Fibroblast of skin of back (primary cell): ENCODE measurements around the gene SPRED1.
"Not testable (repeated sequence)": the region's sequence is repeated elsewhere in the genome, so short reads cannot be mapped to it uniquely, and the experiment has no call there.

Source experiments
- DNase-seq: peaks from one replicate; pipeline ENCODE4 v3.0.0-alpha.2; 2013

Gene SPRED1

DNA sequence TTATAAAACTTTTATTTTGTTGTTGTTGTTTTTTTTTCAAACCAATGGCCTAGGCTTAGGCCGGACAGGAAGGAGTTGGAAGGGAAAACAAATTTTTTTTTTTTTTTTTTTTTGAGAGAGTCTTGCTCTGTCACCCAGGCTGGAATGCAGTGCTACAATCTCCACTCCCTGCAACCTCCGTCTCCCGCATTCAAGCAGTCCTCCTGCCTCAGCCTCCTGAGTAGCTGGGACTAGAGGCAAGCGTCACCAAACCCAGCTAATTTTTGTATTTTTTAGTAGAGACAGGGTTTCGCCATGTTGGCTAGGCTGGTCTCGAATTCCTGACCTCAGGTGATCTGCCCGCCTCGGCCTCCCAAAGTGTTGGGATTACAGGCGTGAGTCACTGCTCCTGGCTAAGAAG lies 15.6 kb upstream of the SPRED1 start:
- not testable (repeated sequence) for DNase-seq

DNA sequence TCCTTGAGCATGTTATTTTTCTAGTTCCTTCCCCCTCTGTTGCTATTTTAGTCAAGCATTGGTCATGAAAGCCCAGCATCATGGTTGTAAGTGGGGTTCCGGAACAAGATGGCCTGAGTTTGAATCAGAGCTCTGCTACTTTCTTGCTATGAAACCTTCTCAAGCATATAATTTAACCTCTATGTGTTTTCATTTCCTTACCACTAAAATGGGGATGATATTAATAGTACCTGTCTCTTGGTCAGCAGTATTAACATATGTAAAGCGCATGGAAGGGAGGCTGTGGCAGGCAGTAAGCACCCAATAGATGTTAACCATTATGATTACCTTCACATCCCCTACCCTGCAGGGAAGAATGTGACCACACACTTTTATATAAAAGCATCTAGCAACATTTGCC lies 14.3 kb upstream of the SPRED1 start:
- DNase-seq: no peak

DNA sequence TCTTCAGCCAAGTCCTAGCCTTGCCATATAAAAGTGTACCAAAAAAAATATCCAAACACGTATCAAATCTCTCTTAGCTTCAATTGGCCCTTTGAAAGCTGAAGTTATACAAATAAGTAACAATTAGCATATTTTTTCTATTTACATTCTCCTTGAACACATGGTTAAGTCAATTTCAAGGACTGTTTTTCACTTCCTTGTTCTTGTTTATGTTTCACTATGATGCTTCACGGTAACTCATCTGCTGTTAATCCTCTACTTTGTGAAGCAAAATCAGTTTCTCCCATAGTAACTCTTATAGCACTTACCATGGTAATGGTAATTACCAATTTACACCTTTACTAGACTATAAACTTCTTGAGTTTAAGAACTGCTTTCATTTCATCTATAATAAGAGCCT lies 10.6 kb upstream of the SPRED1 start:
- no peak for DNase-seq

DNA sequence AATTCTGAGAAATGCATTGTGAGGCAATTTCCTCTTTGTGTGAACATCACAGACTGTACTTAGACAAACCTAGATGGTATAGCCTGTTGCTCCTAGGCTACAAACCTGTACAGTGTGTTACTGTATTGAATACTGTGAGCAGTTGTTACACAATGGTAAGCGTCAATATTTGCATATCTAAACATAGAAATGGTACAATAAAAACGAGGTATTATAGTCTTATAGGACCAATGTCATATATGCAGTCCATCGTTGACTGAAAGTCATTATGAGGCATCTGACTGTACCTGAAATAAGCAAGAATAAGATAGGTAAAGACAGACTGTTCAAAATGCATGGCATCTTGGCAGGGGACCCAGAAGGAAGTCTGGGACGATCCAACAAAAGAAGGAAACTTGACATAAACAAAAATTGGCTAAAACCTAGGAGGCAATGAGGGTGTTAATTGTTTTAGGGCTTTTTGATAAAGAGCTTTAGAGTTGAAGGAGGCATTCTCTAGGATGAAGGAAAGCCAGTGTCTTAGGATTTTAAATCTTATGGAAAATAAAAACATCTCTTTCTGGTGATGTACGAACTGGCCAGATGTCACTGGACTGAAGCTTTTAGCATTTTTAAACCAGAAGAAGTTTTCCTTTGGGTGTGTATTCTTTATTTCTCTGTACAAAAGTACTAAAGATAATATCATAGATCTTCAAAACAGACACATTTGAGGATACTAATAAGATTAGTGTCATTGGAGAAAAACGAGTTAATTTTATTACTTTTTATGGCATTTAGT lies 9.2 kb upstream of the SPRED1 start:
- no peak for DNase-seq

DNA sequence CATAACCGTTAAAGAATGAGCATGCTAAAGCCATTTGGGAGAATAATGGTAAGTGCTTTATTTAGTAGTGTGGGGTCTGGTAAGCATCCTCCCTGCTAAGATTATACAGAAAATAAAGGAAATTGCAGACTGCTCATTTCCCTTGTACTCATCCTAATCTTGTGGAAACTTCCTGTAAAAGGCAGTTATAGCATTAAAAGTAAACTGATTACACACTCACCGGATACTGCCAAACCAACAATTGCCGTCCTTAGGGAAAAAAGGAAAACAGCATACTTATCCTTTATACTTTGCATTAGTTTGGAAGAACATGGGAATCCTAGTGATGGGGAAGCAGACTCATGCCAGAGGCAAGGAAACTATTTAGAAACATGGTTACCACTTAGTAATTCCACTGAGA lies 5.3 kb upstream of the SPRED1 start:
- DNase-seq: no peak

DNA sequence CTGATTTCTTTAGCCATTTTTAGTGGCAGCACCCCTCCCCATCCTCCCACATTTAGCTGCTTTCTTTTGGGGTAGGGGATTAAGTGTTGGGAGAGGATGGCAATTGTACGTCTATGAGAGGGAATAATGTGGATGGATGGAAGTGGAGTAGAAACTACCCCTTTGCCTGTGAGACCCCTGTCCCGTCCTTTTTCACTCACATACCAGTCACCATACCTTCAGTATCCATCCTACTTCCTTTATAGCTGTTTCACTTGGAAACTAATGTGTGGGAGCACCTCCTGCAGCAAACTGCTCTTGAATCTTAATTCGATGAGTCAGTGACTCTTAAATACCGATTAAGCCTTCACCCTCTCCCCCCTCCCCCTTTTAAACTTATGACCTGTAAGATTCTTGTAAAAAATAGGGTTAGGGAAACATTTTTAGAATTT lies 730 bp downstream of the SPRED1 start:
- peak; percentile 81 for DNase-seq

DNA sequence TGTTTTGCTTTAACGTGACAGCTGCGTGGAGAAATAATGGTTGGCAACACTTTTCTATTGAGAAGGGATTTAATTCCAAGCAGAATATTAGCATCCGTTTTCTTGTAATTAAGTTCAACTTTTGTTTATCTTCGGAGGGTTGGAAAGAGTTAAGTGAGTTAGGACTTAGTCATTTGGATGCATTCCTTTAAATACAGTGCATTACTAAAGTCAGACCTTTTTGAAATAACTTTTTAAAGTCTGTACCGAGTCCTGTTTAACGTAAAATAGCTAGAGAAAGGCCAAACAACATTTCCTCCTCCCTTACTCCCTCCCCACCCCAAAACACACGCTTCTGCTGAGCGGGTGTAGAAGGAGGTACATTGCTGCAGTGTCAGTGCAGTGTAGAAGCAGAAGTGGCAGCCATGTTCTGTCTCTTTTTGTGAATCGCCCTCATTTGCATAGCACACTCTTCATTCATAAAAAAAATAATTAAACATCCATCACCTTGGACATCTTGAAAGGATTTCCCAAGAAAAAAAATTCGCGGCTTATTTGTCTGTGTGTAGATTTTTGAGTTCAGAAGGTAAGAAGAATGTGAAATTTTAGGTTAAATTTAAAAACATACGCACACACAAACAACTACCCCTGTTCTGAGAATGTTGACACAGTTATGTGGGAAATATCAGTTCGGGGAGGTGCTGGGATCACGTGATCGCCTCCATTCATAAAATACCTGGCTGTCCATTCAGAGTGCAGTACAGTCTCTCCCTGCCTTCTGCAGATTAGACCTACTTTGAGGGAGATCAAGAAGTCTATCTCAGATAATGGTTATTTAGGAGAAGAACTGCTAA lies 1.6 kb downstream of the SPRED1 start:
- DNase-seq: peak; percentile 69

DNA sequence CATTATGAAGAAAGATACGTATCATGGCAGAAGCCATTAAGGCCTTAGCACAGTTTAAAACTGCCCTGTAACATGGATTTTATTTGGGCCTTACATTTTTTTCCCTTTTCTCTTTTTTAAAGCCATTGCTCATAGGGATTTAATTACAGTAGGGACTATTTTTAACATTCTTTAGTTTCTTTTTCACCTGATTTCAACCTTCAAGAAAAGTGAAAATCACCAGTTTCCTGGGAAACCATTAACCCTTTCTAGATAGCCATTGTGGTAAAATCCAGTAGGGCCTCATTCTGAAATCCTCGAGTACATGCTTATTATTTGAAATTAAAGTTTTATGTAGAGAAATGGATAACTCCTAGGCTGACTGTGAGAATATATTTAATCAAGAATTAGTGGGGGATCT lies 3.1 kb downstream of the SPRED1 start:
- no peak for DNase-seq

DNA sequence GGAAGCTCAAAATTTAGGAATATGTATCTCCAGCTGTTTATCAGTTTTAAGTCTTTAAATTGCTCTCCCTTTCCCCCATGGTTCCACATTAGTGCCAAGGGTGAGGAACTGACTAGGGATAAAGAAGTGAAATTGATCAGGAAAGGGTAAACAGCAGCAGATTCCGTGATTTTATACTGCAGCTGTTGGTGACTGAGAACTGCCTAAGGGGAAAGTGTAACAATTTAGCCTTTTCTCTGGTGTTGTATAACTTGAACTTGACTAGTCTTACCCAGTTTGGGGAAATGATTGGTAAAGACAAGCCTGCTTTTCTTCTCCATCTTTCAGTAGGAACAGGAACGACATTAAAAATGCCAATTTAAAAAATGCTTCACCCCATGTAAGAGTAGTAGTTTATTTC lies 5.0 kb downstream of the SPRED1 start:
- no peak for DNase-seq

DNA sequence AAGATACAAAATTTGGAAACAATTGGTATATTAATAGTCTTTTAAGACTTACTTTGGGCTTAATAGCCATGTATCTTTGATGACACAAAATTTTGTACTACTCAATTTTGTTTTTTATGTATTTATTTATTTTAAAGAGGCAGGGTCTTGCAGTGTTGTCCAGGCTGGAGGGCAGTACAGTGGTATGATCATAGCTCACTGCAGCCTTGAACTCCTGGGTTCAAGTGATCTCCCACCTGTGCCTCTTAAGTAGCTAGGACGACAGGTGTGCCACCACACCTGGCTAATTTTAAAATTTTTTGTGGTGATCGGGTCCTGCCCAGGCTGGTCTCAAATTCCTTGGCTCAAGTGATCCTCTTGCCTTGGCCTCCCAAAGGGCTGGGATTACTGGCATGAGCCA lies 6.5 kb downstream of the SPRED1 start:
- DNase-seq: no peak

DNA sequence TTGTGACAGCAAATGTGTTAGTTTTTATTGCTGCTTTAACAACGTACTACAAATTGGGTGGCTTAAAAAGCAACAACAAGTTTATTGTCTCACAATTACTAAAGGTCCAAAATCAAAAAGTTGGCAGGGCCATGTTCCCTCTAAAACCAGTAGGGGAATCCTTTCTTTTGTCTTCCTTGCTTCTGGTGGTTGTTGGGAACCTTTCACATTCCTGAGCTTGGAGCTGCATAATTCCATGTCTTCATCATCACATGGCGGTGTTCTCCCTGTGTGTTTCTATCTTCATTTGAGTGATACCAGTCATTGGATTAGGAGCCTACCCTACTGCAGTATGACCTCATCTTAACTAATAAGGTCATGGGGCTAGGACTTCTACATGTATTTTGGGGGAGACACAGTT lies 7.4 kb downstream of the SPRED1 start:
- peak; percentile 82 for DNase-seq

DNA sequence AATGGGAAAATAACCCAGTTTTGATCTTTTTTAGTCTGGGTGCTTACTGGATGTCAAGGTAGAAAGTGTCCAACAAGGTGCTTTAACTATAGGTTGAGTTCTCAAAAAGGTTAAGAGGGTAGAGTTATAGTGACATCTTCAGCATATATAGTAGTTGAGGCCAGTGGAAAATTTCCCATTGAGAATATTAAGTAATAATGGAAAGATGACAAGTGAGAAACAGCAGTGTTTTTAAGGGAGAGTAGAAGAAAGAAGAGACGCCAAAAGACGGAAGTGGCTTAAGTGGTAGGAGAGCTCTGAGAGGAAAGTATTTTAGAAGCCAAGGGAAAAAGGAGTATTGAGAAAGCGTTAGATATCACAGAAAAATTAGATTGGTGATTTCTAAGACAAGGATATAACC lies 10.6 kb downstream of the SPRED1 start:
- DNase-seq: no peak

DNA sequence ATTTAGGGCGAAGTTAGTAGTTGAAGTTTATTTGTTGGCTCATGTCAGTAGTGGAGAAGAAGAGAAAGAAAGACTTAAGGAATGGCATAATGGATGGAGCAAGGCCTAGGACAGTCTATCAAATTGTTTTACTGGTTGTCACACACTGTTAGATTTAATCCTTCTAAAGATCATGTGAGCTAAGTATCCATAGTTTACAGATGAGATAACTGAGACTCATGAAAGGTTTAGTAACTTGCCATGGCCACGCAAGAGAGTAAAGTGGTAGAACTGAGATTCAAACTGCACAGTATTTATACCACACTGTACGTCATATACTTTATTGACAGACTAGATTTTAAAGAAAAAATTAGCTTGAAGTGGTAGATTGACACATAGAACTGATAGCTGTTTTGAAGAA lies 11.4 kb downstream of the SPRED1 start:
- peak; percentile 75 for DNase-seq

DNA sequence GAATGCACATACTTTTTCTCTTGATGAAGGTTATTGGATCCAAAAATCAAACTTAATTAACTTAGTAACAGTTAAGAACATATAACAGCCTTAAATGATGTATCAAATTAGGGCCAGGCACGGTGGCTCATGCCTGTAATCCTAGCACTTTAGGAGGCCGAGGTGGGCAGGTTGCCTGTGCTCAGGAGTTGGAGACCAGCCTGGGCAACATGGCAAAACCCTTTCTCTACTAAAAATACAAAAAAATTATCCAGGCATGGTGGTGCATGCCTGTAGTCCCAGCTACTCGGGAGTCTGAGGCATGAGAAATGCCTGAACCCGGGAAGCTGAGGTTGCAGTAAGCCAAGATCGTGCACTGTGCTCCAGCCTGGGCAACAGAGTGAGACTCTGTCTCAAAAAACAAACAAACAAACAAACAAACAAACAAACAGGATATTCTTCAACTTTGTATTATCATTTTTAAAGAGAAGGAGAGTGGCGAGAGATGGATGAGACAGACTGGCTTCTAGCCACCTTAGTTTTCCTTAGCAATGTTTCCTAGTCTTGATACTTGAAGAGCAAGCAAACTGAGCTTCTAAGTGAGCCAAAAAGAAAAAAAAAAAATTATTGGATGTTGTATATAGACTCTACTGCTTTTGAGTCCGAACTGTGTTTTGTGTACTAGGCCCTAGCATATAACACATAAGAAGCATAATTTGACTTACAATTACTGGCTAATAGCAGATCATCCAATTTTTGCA lies 13.8 kb downstream of the SPRED1 start:
- DNase-seq: peak; percentile 39

DNA sequence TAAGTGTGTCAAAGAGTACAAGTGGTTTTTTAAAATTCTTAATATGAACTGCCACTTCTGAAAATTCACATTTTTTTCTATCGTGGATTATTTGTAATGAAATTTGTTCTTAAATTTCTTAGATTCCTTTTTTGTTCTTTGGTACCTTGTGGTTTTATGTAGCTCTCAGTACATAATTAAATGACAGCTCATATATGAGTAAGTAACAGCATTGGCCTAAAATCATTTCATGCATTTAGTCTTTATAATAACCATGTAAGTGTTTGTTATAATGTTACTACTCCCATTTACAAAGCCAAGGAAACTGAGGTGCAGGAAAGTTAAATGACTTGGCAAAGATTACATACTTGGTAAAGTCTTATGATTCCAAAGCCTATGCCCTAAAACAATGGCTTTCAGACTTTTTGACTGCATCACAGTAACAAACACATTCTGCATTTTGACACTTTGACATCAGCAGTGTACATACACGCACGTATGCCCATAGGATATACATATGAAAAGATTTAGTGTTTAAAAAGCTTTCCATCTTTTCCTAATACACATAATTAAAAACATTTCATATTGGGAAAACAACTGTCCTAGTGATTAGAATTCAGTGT lies 14.9 kb downstream of the SPRED1 start:
- peak; percentile 57 for DNase-seq

DNA sequence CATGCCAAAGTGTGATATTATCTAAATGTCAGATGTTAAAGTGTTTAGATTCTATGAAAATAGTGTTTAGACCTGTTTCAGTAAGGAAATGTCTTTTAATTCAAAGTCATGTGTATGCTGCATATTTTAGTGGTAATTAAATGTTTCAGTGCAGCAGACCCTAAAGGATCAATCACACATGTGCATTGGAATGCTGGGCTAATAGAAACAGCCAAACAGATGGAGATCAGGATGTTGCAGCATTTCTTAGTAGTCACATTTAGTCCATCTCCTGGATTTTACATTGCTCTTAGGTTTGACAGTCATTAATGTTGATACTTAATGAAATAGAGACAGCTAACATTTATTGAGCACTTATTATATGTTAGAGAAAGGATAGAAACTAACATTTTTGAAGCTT lies 18.5 kb downstream of the SPRED1 start:
- no peak for DNase-seq

DNA sequence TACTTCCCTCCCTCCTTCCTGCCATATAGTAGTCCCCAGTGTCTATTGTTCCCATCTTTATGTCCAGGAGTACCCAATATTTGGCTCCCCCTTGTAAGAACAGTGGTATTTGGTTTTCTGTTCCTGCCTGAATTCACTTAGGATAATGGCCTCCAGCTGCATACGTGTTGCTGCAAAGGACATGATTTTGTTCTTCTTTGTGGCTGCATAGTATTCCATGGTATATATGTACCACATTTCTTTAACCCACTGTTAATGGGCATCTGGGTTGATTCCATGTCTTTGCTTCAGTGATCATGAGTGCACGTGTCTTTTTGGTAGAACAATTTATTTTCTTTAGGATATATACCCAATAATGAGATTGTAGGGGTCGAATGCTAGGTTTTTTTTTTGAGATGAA lies 19.3 kb downstream of the SPRED1 start:
- DNase-seq: no peak

DNA sequence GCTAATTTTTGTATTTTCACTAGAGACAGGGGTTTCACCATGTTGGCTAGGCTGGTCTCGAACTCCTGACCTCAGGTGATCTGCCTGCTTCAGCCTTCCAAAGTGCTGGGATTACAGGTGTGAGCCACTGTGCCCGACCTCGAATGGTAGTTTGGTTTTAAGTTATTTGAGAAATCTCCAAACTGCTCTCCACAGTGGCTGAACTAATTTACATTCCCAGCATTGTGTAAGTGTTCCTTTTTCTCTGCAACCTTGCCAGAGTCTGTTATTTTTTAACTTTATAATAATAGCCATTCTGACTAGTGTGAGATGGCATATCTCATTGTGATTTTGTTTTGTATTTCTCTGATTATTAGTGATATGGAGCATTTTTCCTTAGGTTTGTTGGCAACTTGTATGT lies 19.8 kb downstream of the SPRED1 start:
- DNase-seq: not testable (repeated sequence)

DNA sequence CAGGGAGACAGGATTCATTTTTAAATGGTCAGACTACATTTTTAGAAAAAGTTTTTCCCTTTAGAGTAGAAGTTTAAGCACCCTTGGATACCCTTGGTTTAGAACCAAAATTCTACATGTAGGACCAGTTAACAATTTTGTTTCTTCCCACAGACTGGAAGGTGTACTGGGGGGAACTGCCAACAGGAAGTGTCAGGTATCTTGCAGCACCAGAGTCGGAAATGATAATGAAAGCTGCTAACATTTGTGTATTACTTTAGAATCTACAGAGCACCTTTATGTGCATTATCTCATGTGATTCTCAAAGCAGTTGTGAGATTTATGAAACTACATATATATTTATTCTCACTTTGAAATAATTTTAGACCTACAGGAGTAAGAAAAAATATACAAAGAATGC lies 21.5 kb downstream of the SPRED1 start:
- DNase-seq: no peak

DNA sequence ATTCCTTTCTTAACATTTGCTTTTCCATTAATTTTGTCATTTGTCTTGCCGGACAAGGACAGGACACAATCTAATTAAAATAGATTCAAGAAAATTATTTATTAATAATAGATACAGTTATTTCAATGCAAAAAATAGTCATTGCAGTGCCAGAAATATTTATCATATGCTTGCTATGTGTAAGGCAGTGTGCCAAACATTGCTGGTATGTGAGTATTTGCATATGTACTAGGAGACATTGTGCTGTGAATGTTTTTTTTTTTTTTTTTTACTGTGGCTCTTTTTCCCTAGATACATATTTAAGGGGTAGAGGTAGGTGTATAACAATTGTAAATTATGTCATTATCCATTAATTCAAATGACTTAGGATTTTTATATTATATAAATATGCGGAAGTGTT lies 23.3 kb downstream of the SPRED1 start:
- peak; percentile 92 for DNase-seq

DNA sequence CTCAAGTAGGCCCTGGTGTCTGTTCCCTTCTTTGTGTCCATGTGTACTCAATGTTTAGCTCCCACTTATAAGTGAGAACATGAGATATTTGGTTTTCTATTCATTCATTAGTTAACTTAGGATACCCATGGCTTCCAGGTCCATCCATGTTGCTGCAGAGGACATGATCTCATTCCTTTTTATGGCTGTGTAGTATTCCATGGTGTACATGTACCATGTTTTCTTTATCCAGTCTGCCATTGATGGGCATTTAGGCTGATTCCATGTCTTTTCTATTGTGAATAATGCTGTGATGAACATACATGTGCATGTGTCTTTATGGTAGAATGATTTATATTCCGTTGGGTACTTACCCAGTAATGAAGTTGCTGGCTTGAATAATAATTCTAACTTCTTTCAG lies 24.6 kb downstream of the SPRED1 start:
- DNase-seq: not testable (repeated sequence)

DNA sequence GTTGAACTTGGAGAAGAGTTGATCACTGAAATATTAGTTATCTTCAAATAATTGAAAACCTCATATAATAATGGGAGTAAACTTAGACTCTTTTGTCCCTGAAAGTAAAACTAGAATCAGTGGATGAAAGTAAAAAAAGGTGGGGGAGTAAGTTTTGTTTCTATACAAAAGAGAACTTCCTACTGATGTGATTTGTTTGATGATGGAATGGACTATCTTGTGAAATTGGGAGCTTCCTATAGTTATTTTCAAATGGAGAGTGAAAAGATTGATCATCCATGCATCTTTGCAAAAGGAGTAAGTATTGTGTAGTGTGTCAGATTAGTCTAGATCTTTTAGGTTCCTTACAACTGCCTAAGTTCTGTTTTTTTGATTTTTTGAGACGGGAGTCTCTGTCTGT lies 28.4 kb downstream of the SPRED1 start:
- no peak for DNase-seq

DNA sequence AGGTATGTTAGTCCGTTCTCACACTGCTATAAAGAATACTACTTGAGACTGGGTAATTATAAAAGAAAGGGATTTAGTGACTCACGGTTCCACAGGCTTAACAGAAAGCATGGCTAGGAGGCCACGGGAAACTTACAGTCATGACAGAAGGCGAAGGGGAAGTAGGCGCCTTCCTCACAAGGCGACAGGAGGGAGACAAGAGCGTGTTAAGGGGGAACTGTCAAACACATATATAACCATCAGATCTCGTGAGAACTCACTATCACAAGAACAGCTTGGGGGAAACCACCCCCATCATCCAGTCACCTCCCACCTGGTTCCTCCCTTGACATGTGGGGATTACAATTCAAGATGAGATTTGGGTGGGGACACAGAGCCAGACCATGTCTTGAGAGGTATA lies 30.4 kb downstream of the SPRED1 start:
- DNase-seq: no peak
